H1 (cell line): Measurements from ENCODE around the gene DAZAP1. TPM values are rescaled to one million over a fixed set of nuclear protein-coding genes. Genes with fewer than 3 reads are reported as not detected.

Source experiments
- CTCF ChIA-PET: fragments of 300-600 bp; sonication (Branson Sonifier 250); formaldehyde crosslinking; loops from one replicate; lab custom pipeline; 2021; ENCODE audit not compliant: partially characterized antibody; lab: Charles Lee
- POLR2A ChIA-PET: fragments of 300-600 bp; sonication (Branson Sonifier 250); formaldehyde crosslinking; loops from one replicate; lab custom pipeline; 2021; ENCODE audit warnings: inconsistent platforms; ENCODE audit not compliant: partially characterized antibody; lab: Charles Lee
- DNase-seq, 2 experiments: peaks; one replicate each; pipeline versions ENCODE4 v3.0.0 to v3.0.0-alpha.2; 2010 to 2022; ENCODE audit warnings: low spot score in 2 of 2, low read depth in 1 of 2, mixed read lengths in 1 of 2
- FAIRE-seq: peaks from 2 replicates; lab custom pipeline; 2011; peaks lifted over from hg19 to GRCh38; lab: Jason Lieb, UNC
- H2AFZ ChIP-seq: 2 replicates; pipeline ENCODE4 v1.8.1; 2012; ENCODE audit warnings: low read length, inconsistent platforms
- H2AK5ac ChIP-seq: 2 replicates; pipeline ENCODE4 v1.6.1; 2013; ENCODE audit warnings: low read depth, low read length
- H2BK120ac ChIP-seq: replicated peaks from 2 replicates; pipeline ENCODE3; 2013; ENCODE audit warnings: low read depth, low read length, inconsistent platforms
- H2BK12ac ChIP-seq: 2 replicates; pipeline ENCODE4 v1.6.1; 2013; ENCODE audit warnings: low read depth, low read length
- H2BK15ac ChIP-seq: 2 replicates; pipeline ENCODE4 v1.6.1; 2013; ENCODE audit warnings: low read length
- H2BK20ac ChIP-seq: 2 replicates; pipeline ENCODE4 v1.6.1; 2013; ENCODE audit warnings: low read length
- H2BK5ac ChIP-seq: 2 replicates; pipeline ENCODE4 v1.6.1; 2013; ENCODE audit warnings: low read depth, low read length
- H3K14ac ChIP-seq: 2 replicates; pipeline ENCODE4 v1.6.1; 2013; ENCODE audit warnings: inconsistent platforms; ENCODE audit not compliant: insufficient read length
- H3K18ac ChIP-seq: 2 replicates; pipeline ENCODE4 v1.6.1; 2013; ENCODE audit warnings: low read length; ENCODE audit errors: extremely low read depth
- H3K23ac ChIP-seq: 2 replicates; pipeline ENCODE4 v1.6.1; 2013; ENCODE audit warnings: inconsistent platforms; ENCODE audit not compliant: insufficient read length
- H3K23me2 ChIP-seq: 2 replicates; pipeline ENCODE4 v1.6.1; 2013; ENCODE audit warnings: low read depth, low read length
- H3K27ac ChIP-seq: 2 replicates; pipeline ENCODE4 v1.6.1; 2011; ENCODE audit warnings: low read depth, low read length, inconsistent platforms
- H3K27me3 ChIP-seq, 4 experiments: replicated peaks in 1 of 4; 1 replicate in 1 of 4; 2 replicates in 3 of 4; pipeline versions ENCODE4 v1.6.1 to v1.8.1; 2011 to 2013; ENCODE audit warnings: low read length in 3 of 4, mild to moderate bottlenecking in 3 of 4, inconsistent platforms in 2 of 4, mixed read lengths in 2 of 4, moderate library complexity in 1 of 4; ENCODE audit not compliant: control insufficient read depth in 3 of 4, insufficient read depth in 3 of 4; ENCODE audit errors: extremely low read depth in 1 of 4
- H3K36me3 ChIP-seq, 4 experiments: 2 replicates each; pipeline versions ENCODE4 v1.6.1 to v1.8.1; 2011 to 2013; ENCODE audit warnings: mild to moderate bottlenecking in 4 of 4, low read length in 3 of 4, moderate library complexity in 2 of 4, control low read depth in 1 of 4, inconsistent platforms in 1 of 4; ENCODE audit not compliant: insufficient read depth in 4 of 4, control insufficient read depth in 2 of 4
- H3K4ac ChIP-seq: replicated peaks from 2 replicates; pipeline ENCODE3; 2013; ENCODE audit warnings: low read length, low read depth, mixed read lengths, inconsistent platforms; ENCODE audit not compliant: insufficient read length
- H3K4me1 ChIP-seq, 4 experiments: replicated peaks in 1 of 4; 1 replicate in 1 of 4; 2 replicates in 3 of 4; pipeline versions ENCODE4 v1.6.1 to v1.8.1; 2011 to 2013; ENCODE audit warnings: low read length in 3 of 4, inconsistent platforms in 2 of 4, mixed read lengths in 1 of 4; ENCODE audit not compliant: insufficient read depth in 4 of 4, control insufficient read depth in 3 of 4
- H3K4me2 ChIP-seq, 2 experiments: 2 replicates each; pipeline versions ENCODE4 v1.6.1 to v1.8.1; 2011 to 2013; ENCODE audit warnings: low read depth in 2 of 2, low read length in 2 of 2, control low read depth in 1 of 2, inconsistent platforms in 1 of 2, mild to moderate bottlenecking in 1 of 2; ENCODE audit not compliant: insufficient read depth in 1 of 2
- H3K4me3 ChIP-seq, 4 experiments: fragments of 200-600, 300-600 bp in 1 of 4; sonication (generic), shearing (Covaris generic), sonication (Bioruptor Twin) in 1 of 4; 2 replicates each; pipeline versions ENCODE4 v1.5.1 to v1.8.1; 2011 to 2016; ENCODE audit warnings: low read length in 4 of 4, low read depth in 3 of 4, control low read depth in 2 of 4, inconsistent platforms in 2 of 4, mild to moderate bottlenecking in 2 of 4, mixed read lengths in 1 of 4, moderate library complexity in 1 of 4; ENCODE audit not compliant: insufficient read depth in 2 of 4; ENCODE audit errors: extremely low read depth in 1 of 4
- H3K56ac ChIP-seq: replicated peaks from 2 replicates; pipeline ENCODE3; 2013; ENCODE audit warnings: low read depth, mild to moderate bottlenecking, mixed read lengths, low read length, inconsistent platforms; ENCODE audit not compliant: insufficient read length
- H3K79me1 ChIP-seq: 2 replicates; pipeline ENCODE4 v1.6.1; 2013; ENCODE audit warnings: low read depth, low read length, control low read depth
- H3K79me2 ChIP-seq, 2 experiments: 2 replicates each; pipeline versions ENCODE4 v1.6.1 to v1.8.1; 2012 to 2013; ENCODE audit warnings: low read length in 2 of 2, mild to moderate bottlenecking in 2 of 2, inconsistent platforms in 1 of 2; ENCODE audit not compliant: insufficient read depth in 2 of 2, control insufficient read depth in 1 of 2
- H3K9ac ChIP-seq, 4 experiments: replicated peaks in 1 of 4; 1 replicate in 1 of 4; 2 replicates in 3 of 4; pipeline versions ENCODE4 v1.6.1 to v1.8.1; 2011 to 2013; ENCODE audit warnings: low read depth in 3 of 4, low read length in 3 of 4, control low read depth in 2 of 4, mild to moderate bottlenecking in 2 of 4, moderate library complexity in 2 of 4, inconsistent platforms in 1 of 4; ENCODE audit errors: extremely low read depth in 1 of 4
- H3K9me3 ChIP-seq, 2 experiments: 2 replicates each; pipeline versions ENCODE4 v1.6.1 to v1.8.1; 2012 to 2013; ENCODE audit warnings: mild to moderate bottlenecking in 2 of 2, moderate library complexity in 2 of 2, control low read depth in 1 of 2, inconsistent platforms in 1 of 2, low read depth in 1 of 2, low read length in 1 of 2, mixed read lengths in 1 of 2; ENCODE audit not compliant: insufficient read depth in 2 of 2
- H4K20me1 ChIP-seq, 2 experiments: replicated peaks in 1 of 2; 2 replicates each; pipeline versions ENCODE3 to v1.8.1; 2011 to 2013; ENCODE audit warnings: inconsistent platforms in 2 of 2, low read length in 2 of 2, mild to moderate bottlenecking in 1 of 2; ENCODE audit not compliant: insufficient read depth in 2 of 2, control insufficient read depth in 1 of 2
- H4K5ac ChIP-seq: 2 replicates; pipeline ENCODE4 v1.6.1; 2013; ENCODE audit warnings: low read length, low read depth, mixed read lengths, inconsistent platforms; ENCODE audit not compliant: insufficient read length
- H4K8ac ChIP-seq: 2 replicates; pipeline ENCODE4 v1.8.0; 2013; ENCODE audit warnings: mild to moderate bottlenecking, moderate library complexity, low read length, inconsistent platforms; ENCODE audit not compliant: insufficient read depth; ENCODE audit errors: extremely low read depth
- H4K91ac ChIP-seq: replicated peaks from 2 replicates; pipeline ENCODE3; 2013; ENCODE audit warnings: low read length, mixed read lengths, inconsistent platforms; ENCODE audit not compliant: insufficient read length
- ASH2L ChIP-seq: fragments of 200-600, 300-600 bp; sonication (generic); IDR thresholded peaks from one replicate; pipeline ENCODE4 v1.7.1; 2017; ENCODE audit warnings: low read length
- BRCA1 ChIP-seq: IDR thresholded peaks from 2 replicates; pipeline ENCODE4 v1.6.1; 2012; ENCODE audit warnings: low read depth, low read length, improper control_type of control experiment
- EP300 ChIP-seq, 2 experiments: IDR thresholded peaks; 1 replicate in 1 of 2; 2 replicates in 1 of 2; pipeline ENCODE4 v1.6.1; 2011 to 2012; ENCODE audit warnings: low read depth in 2 of 2, low read length in 2 of 2, mild to moderate bottlenecking in 2 of 2, borderline replicate concordance in 1 of 2, inconsistent platforms in 1 of 2, moderate library complexity in 1 of 2
- FOSL1 ChIP-seq: IDR thresholded peaks from 2 replicates; pipeline ENCODE4 v1.6.1; 2011; ENCODE audit warnings: mild to moderate bottlenecking, low read depth, low read length, moderate library complexity; ENCODE audit not compliant: insufficient read depth
- GTF2F1 ChIP-seq: IDR thresholded peaks from 2 replicates; pipeline ENCODE4 v1.6.1; 2012; ENCODE audit warnings: low read depth, low read length, improper control_type of control experiment, borderline replicate concordance
- KDM1A ChIP-seq: fragments of 200-600, 300-600 bp; sonication (generic); IDR thresholded peaks from 2 replicates; pipeline ENCODE4 v1.7.1; 2016; ENCODE audit warnings: mild to moderate bottlenecking, low read length, borderline replicate concordance
- POLR2A ChIP-seq, 2 experiments: IDR thresholded peaks; 1 replicate in 1 of 2; 2 replicates in 1 of 2; pipeline ENCODE4 v1.6.1; 2011; ENCODE audit warnings: low read depth in 2 of 2, low read length in 2 of 2, mild to moderate bottlenecking in 2 of 2; ENCODE audit errors: control extremely low read depth in 1 of 2
- RBBP5 ChIP-seq: IDR thresholded peaks from 2 replicates; pipeline ENCODE4 v1.7.1; 2012; ENCODE audit warnings: low read depth, mild to moderate bottlenecking, inconsistent platforms, low read length, moderate library complexity, borderline replicate concordance
- RXRA ChIP-seq: IDR thresholded peaks from 2 replicates; pipeline ENCODE4 v1.6.1; 2011; ENCODE audit warnings: low read depth, mild to moderate bottlenecking, low read length, moderate library complexity; ENCODE audit not compliant: insufficient read depth
- TAF1 ChIP-seq: IDR thresholded peaks from 2 replicates; pipeline ENCODE4 v1.6.1; 2011; ENCODE audit warnings: mild to moderate bottlenecking, low read depth, low read length
- YY1 ChIP-seq: IDR thresholded peaks from 2 replicates; pipeline ENCODE4 v1.6.1; 2011; ENCODE audit warnings: low read depth, mild to moderate bottlenecking, low read length
- whole genome bisulfite sequencing, 2 experiments: shearing (Covaris generic) in 1 of 2; methylation state at CpG; one replicate each; pipeline versions ENCODE4 v1.1.6 to v1.1.7; 2013 to 2015; ENCODE audit warnings: low lambda C conversion rate in 2 of 2, mixed read lengths in 2 of 2, inconsistent platforms in 1 of 2, low coverage in 1 of 2, missing lambda C conversion rate in 1 of 2; ENCODE audit not compliant: insufficient replicate concordance in 2 of 2, insufficient coverage in 1 of 2, insufficient read length in 1 of 2; ENCODE audit errors: extremely low coverage in 1 of 2, missing lambda C conversion rate in 1 of 2; 5-methylcytosine and 5-hydroxymethylcytosine counted together
- polyA plus RNA-seq, 7 experiments: library from polyadenylated mRNA; depleted of rRNA in 3 of 7; stranded (reverse) in 5 of 7; unstranded in 2 of 7; fragments of >200 nt in 5 of 7; fragments of 200-250 nt in 2 of 7; gene quantifications; 1 replicate in 5 of 7; 2 replicates in 1 of 7; 4 replicates in 1 of 7; pipeline versions ENCODE4 v1.2.1 to v1.2.3, GENCODE V29; 2011 to 2013; ENCODE audit warnings: missing spikeins in 2 of 7, mixed read lengths in 2 of 7
- total RNA-seq: library from RNA; stranded (reverse); fragmentation: NEBNext Ultra II Directional; extraction: Animal tissue kit (Norgen Biotek cat#: 25700); gene quantifications from 2 replicates; pipeline ENCODE4 v1.2.1, GENCODE V29; 2021

The DAZAP1 gene
- total and polyA plus RNA-seq, 2 of the 8 experiments (the other 6 are each of a cell fraction or from before 2014, with no cell fraction given), result 79.6 to 341 TPM

- Histone ChIP-seq H4K8ac (no peak overlapping the region), H3K56ac (no peak overlapping the region), H3K9ac (peak overlapping the region in 1 of 4 experiments; percentile 20; a peak in 3 of 7 replicates), H4K91ac (no peak overlapping the region), H4K20me1 (peaks cover 62 to 67% of the 10 kb centered on the region in 2 experiments), H3K27me3 (no peaks in the 10 kb centered on the region), H3K4me2 (no peak overlapping the region; a peak in 2 of 4 replicates), H2BK5ac (0 out of 2 replicates have a peak overlapping the region, but pooled peaks have one; percentile 35), H3K9me3 (no peaks in the 10 kb centered on the region), H2BK120ac (no peak overlapping the region), H3K4ac (no peak overlapping the region), H4K5ac (no peak overlapping the region), H3K36me3 (peaks cover 0 to 4% (median 1%) of the 10 kb centered on the region in 4 experiments; a peak in 6 of 8 replicates), H3K23me2 (peaks cover 12% of the 10 kb centered on the region; the same call in 1 of the 2 replicates), H2BK15ac (no peak overlapping the region), H3K23ac (no peak overlapping the region), H3K14ac (no peak overlapping the region), H3K4me3 (no peak overlapping the region), H3K79me2 (peaks cover 65 to 87% of the 10 kb centered on the region in 2 experiments), H2BK12ac (no peak overlapping the region), H3K79me1 (peaks cover 18% of the 10 kb centered on the region), H2BK20ac (no peak overlapping the region), H3K27ac (peak overlapping the region; percentile 41), H2AFZ (no peak overlapping the region), H3K4me1 (peaks cover 7 to 35% (median 30%) of the 10 kb centered on the region in 4 experiments), H3K18ac (no peak overlapping the region), H2AK5ac (no peak overlapping the region)
- no peak for FAIRE-seq
- POLR2A ChIA-PET, result interaction anchor here (0.7 to 3.9 kb wide), 9 partner anchors 11 to 60 kb away, joined by 3 to 24 read pairs (median 4); no protein-coding TSS in a partner anchor
- CTCF ChIA-PET, result interaction anchor here (1.2 to 2.8 kb wide), 4 partner anchors 9 to 101 kb away, joined by 3 to 8 read pairs (median 4); partner anchors contain the start of gene NDUFS7
- DNase-seq, result no peak
- WGBS, 2 experiments, result 94% methylated on average over 29 of the region's 29 CpGs; no CpG with 5 or more reads in 1 of the 2 experiments
- TF ChIP-seq GTF2F1, result no peak
- no peak for TF ChIP-seq RBBP5
- no peak for TF ChIP-seq RXRA
- TF ChIP-seq TAF1, result no peak
- TF ChIP-seq ASH2L, result no peak
- no peak for TF ChIP-seq BRCA1
- TF ChIP-seq EP300 (IDR thresholded peaks at IDR 0.05; ENCODE audit: borderline replicate concordance in 1 of 2, low read depth in 2 of 2, low read length in 2 of 2), result no peak
- TF ChIP-seq YY1, result no peak
- TF ChIP-seq POLR2A (IDR thresholded peaks at IDR 0.05; ENCODE audit: control extremely low read depth in 1 of 2, low read depth in 2 of 2, low read length in 2 of 2), result no peak
- TF ChIP-seq FOSL1, result no peak
- no peak for TF ChIP-seq KDM1A
Observed at GRCh38 chr19:1411255-1412191, 4.1 kb downstream of the DAZAP1 start.
